ENCODE measurements around the gene CALD1.

DNA sequence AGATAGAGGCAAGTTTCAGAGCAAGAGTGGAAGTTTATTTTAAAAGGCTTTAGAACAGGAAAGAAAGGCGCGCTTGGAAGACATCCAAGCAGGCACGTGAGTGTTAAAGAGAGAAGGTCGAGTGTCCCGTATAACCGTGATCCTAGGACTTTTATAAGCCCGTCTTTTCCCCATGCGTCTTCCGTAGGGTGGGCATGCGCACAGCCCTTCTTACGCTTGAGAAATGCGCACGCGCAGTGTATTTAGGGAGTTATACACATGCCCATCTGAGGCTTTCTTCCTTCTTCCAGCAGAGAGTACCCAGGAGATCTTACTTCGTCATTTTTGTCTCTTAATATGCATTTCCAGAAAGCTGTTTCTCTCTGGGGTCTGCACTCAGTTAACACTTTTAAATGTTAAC is 52.4 kb downstream of the CALD1 start:
- TF ChIP-seq POLR2AphosphoS5 (IDR thresholded peaks at IDR 0.05; ENCODE audit: low read depth, low read length) (no peak), POLR2A (IDR thresholded peaks at IDR 0.05; ENCODE audit: low read depth, low read length) (no peak)
